HG03175 (cell line): Measurements from ENCODE around the gene NCMAP.
"Not testable (repeated sequence)": the region's sequence is repeated elsewhere in the genome, so short reads cannot be mapped to it uniquely, and the experiment has no call there.

ENCODE experiments used
- ATAC-seq: cut with Tn5 transposase; IDR thresholded peaks from one replicate; pipeline ENCODE4 v1.9.1; 2021; ENCODE audit warnings: mild to moderate bottlenecking, moderate library complexity; ENCODE audit not compliant: unreplicated experiment

NCMAP gene

GRCh38 chr1:24555591-24556413 is at the start of gene NCMAP:
Gene NCMAP, plus strand, starts transcription at chr1:24556087. Its CDS starts 39,344 bp downstream, at chr1:24595431.
- ATAC-seq, result no peak

GRCh38 chr1:24506691-24507381 is 49.1 kb upstream of the NCMAP start:
- ATAC-seq, result no peak

- ATAC-seq, result no peak
Observed at GRCh38 chr1:24507405-24507804, 48.5 kb upstream of the NCMAP start.

GRCh38 chr1:24508911-24509310 is 47.0 kb upstream of the NCMAP start:
- no peak for ATAC-seq

GRCh38 chr1:24513706-24514105 is 42.2 kb upstream of the NCMAP start:
- ATAC-seq, result no peak

- ATAC-seq, result no peak
Observed at GRCh38 chr1:24514946-24515345, 40.9 kb upstream of the NCMAP start.

GRCh38 chr1:24515671-24516209 is 40.1 kb upstream of the NCMAP start:
- ATAC-seq, result not testable (repeated sequence)

- no peak for ATAC-seq
Observed at GRCh38 chr1:24516506-24516905, 39.4 kb upstream of the NCMAP start.

- no peak for ATAC-seq
Observed at GRCh38 chr1:24517898-24518297, 38.0 kb upstream of the NCMAP start.

- not testable (repeated sequence) for ATAC-seq
Observed at GRCh38 chr1:24520282-24520681, 35.6 kb upstream of the NCMAP start.

- no peak for ATAC-seq
Observed at GRCh38 chr1:24525606-24526005, 30.3 kb upstream of the NCMAP start.

GRCh38 chr1:24526045-24526444 is 29.8 kb upstream of the NCMAP start:
- ATAC-seq, result no peak

GRCh38 chr1:24526940-24527542 is 28.8 kb upstream of the NCMAP start:
- no peak for ATAC-seq

GRCh38 chr1:24528744-24529143 is 27.1 kb upstream of the NCMAP start:
- no peak for ATAC-seq

- not testable (repeated sequence) for ATAC-seq
Observed at GRCh38 chr1:24529292-24529691, 26.6 kb upstream of the NCMAP start.

- no peak for ATAC-seq
Observed at GRCh38 chr1:24535021-24535424, 20.9 kb upstream of the NCMAP start.

- ATAC-seq, result no peak
Observed at GRCh38 chr1:24535778-24536177, 20.1 kb upstream of the NCMAP start.

- ATAC-seq, result no peak
Observed at GRCh38 chr1:24536391-24536840, 19.5 kb upstream of the NCMAP start.

- ATAC-seq, result no peak
Observed at GRCh38 chr1:24540051-24540905, 15.6 kb upstream of the NCMAP start.

- no peak for ATAC-seq
Observed at GRCh38 chr1:24540906-24541710, 14.8 kb upstream of the NCMAP start.
